Fibroblast of villous mesenchyme (primary cell): Measurements from ENCODE around the gene FAM153A. TPM values are rescaled to one million over a fixed set of nuclear protein-coding genes. Genes with fewer than 3 reads are reported as not detected.
"Not testable (repeated sequence)": the region's sequence is repeated elsewhere in the genome, so short reads cannot be mapped to it uniquely, and the experiment has no call there.

Experiments
- DNase-seq: peaks from one replicate; pipeline ENCODE4 v3.0.0-alpha.2; 2010; ENCODE audit warnings: low read depth
- H3K4me3 ChIP-seq: 2 replicates; pipeline ENCODE4 v1.5.1; 2011; ENCODE audit warnings: low read depth, mild to moderate bottlenecking, low read length
- total RNA-seq: library from RNA; depleted of rRNA; stranded (reverse); fragments of >200 nt; gene quantifications from 2 replicates; pipeline ENCODE4 v1.2.3, GENCODE V29; 2012

FAM153A gene
- not detected in 2 replicates for total RNA-seq

- not testable (repeated sequence) for H3K4me3 ChIP-seq, DNase-seq
Measured at GRCh38 chr5:177782792-177783633, at the start of gene FAM153A. Gene FAM153A (minus strand): TSS chr5:177782899.

- DNase-seq, H3K4me3 ChIP-seq: not testable (repeated sequence)
Measured at GRCh38 chr5:177832287-177832686, 49.6 kb upstream of the FAM153A start.

GRCh38 chr5:177826073-177826472 is 43.4 kb upstream of the FAM153A start:
- H3K4me3 ChIP-seq, DNase-seq: not testable (repeated sequence)

- DNase-seq, H3K4me3 ChIP-seq: not testable (repeated sequence)
Measured at GRCh38 chr5:177824776-177825175, 42.1 kb upstream of the FAM153A start.

- not testable (repeated sequence) for DNase-seq, H3K4me3 ChIP-seq
Measured at GRCh38 chr5:177822489-177822888, 39.8 kb upstream of the FAM153A start.

- DNase-seq, result not testable (repeated sequence)
Measured at GRCh38 chr5:177819664-177820063, 37.0 kb upstream of the FAM153A start.

GRCh38 chr5:177812814-177813425 is 30.2 kb upstream of the FAM153A start:
- not testable (repeated sequence) for DNase-seq, H3K4me3 ChIP-seq

More at GRCh38 chr5:177819664-177820063, 37.0 kb upstream of the FAM153A start:
- not testable (repeated sequence) for H3K4me3 ChIP-seq

- H3K4me3 ChIP-seq, DNase-seq: not testable (repeated sequence)
Measured at GRCh38 chr5:177812160-177812743, 29.6 kb upstream of the FAM153A start.

GRCh38 chr5:177809209-177809913 is 26.7 kb upstream of the FAM153A start:
- not testable (repeated sequence) for H3K4me3 ChIP-seq

GRCh38 chr5:177808420-177808819 is 25.7 kb upstream of the FAM153A start:
- H3K4me3 ChIP-seq, DNase-seq: not testable (repeated sequence)

More at GRCh38 chr5:177809209-177809913, 26.7 kb upstream of the FAM153A start:
- not testable (repeated sequence) for DNase-seq

- DNase-seq, H3K4me3 ChIP-seq: not testable (repeated sequence)
Measured at GRCh38 chr5:177807265-177807664, 24.6 kb upstream of the FAM153A start.

- not testable (repeated sequence) for H3K4me3 ChIP-seq, DNase-seq
Measured at GRCh38 chr5:177801427-177801826, 18.7 kb upstream of the FAM153A start.

- DNase-seq, H3K4me3 ChIP-seq: not testable (repeated sequence)
Measured at GRCh38 chr5:177798237-177798840, 15.6 kb upstream of the FAM153A start.

GRCh38 chr5:177793272-177793671 is 10.6 kb upstream of the FAM153A start:
- DNase-seq, H3K4me3 ChIP-seq: not testable (repeated sequence)

GRCh38 chr5:177791649-177792048 is 8.9 kb upstream of the FAM153A start:
- not testable (repeated sequence) for H3K4me3 ChIP-seq

GRCh38 chr5:177782169-177782568 is 530 bp downstream of the FAM153A start:
- DNase-seq, result not testable (repeated sequence)

More at GRCh38 chr5:177791649-177792048, 8.9 kb upstream of the FAM153A start:
- not testable (repeated sequence) for DNase-seq

GRCh38 chr5:177771206-177771605 is 11.5 kb downstream of the FAM153A start:
- not testable (repeated sequence) for DNase-seq, H3K4me3 ChIP-seq

More at GRCh38 chr5:177782169-177782568, 530 bp downstream of the FAM153A start:
- H3K4me3 ChIP-seq, result not testable (repeated sequence)

GRCh38 chr5:177770646-177771045 is 12.1 kb downstream of the FAM153A start:
- H3K4me3 ChIP-seq, DNase-seq: not testable (repeated sequence)
